ENCODE measurements around the gene MID1. TPM values are rescaled to one million over a fixed set of nuclear protein-coding genes. Genes with fewer than 3 reads are reported as not detected.

MID1 gene
- total RNA-seq, 1 donor from 2014 or later = 0.18 TPM

GRCh38 chrX:10398215-10398614 is 222.2 kb downstream of the MID1 start:
- Mint-ChIP-seq H3K4me1 (peaks cover 20% of the 10 kb centered on the region), H3K9me3 (no peaks in the 10 kb centered on the region), H3K27ac (no peak overlapping the region), H3K27me3 (peaks cover 2% of the 10 kb centered on the region), H3K36me3 (ENCODE audit: low read depth) (no peaks in the 10 kb centered on the region), H3K4me3 (no peak overlapping the region)
- TF ChIP-seq CTCF (IDR thresholded peaks at IDR 0.05) = no peak
- intact Hi-C loops (cut with micrococcal nuclease) = no loop called here
- POLR2A ChIA-PET = no interaction called here
- CTCF ChIA-PET = no interaction called here
- DNase-seq (no peak), ATAC-seq (ENCODE audit: low read depth) (no peak)

GRCh38 chrX:10397349-10397748 is 223.0 kb downstream of the MID1 start:
- no peaks in the 10 kb centered on the region for H3K9me3 Mint-ChIP-seq
- DNase-seq (no peak), ATAC-seq (ENCODE audit: low read depth) (no peak)
- peaks cover 2% of the 10 kb centered on the region for H3K27me3 Mint-ChIP-seq
- H3K4me3 Mint-ChIP-seq = no peak overlapping the region
- ChIA-PET POLR2A (no interaction called here), CTCF (no interaction called here)
- H3K27ac Mint-ChIP-seq = no peak overlapping the region
- no peaks in the 10 kb centered on the region for H3K36me3 Mint-ChIP-seq (ENCODE audit: low read depth)
- intact Hi-C loops (cut with micrococcal nuclease) = no loop called here
- H3K4me1 Mint-ChIP-seq = peaks cover 20% of the 10 kb centered on the region
- no peak for TF ChIP-seq CTCF (IDR thresholded peaks at IDR 0.05)

GRCh38 chrX:10395643-10396042 is 224.7 kb downstream of the MID1 start:
- POLR2A ChIA-PET = no interaction called here
- no peak for ATAC-seq (ENCODE audit: low read depth)

More at GRCh38 chrX:10395643-10396042, 224.7 kb downstream of the MID1 start:
- no peaks in the 10 kb centered on the region for H3K9me3 Mint-ChIP-seq
- peaks cover 20% of the 10 kb centered on the region for H3K4me1 Mint-ChIP-seq
- no peak overlapping the region for H3K27ac Mint-ChIP-seq
- peaks cover 2% of the 10 kb centered on the region for H3K27me3 Mint-ChIP-seq
- intact Hi-C loops (cut with micrococcal nuclease) = no loop called here
- CTCF ChIA-PET = no interaction called here
- H3K36me3 Mint-ChIP-seq (ENCODE audit: low read depth) = no peaks in the 10 kb centered on the region
- TF ChIP-seq CTCF (IDR thresholded peaks at IDR 0.05) = no peak
- no peak for DNase-seq
- no peak overlapping the region for H3K4me3 Mint-ChIP-seq
